Skeletal muscle tissue (tissue), 4 donors: Measurements from ENCODE around the gene HRH1. TPM values are rescaled to one million over a fixed set of nuclear protein-coding genes. Genes with fewer than 3 reads are reported as not detected.

Experiments used
- H3K27ac ChIP-seq: one replicate; pipeline ENCODE4 v1.7.0; 2013; ENCODE audit warnings: mild to moderate bottlenecking, low read depth, low read length, inconsistent platforms
- H3K27me3 ChIP-seq, 3 donors: one replicate each; pipeline ENCODE4 v1.7.0; 2013; ENCODE audit warnings: low read length in 3 of 3; ENCODE audit not compliant: control insufficient read depth in 3 of 3, insufficient read depth in 3 of 3
- H3K36me3 ChIP-seq, 3 donors: one replicate each; pipeline ENCODE4 v1.7.0; 2013; ENCODE audit warnings: low read length in 3 of 3; ENCODE audit not compliant: control insufficient read depth in 3 of 3, insufficient read depth in 3 of 3
- H3K4me1 ChIP-seq, 3 donors: one replicate each; pipeline ENCODE4 v1.7.0; 2013; ENCODE audit warnings: low read length in 3 of 3, mild to moderate bottlenecking in 3 of 3; ENCODE audit not compliant: control insufficient read depth in 3 of 3, insufficient read depth in 3 of 3
- H3K4me3 ChIP-seq, 3 donors: one replicate each; pipeline ENCODE4 v1.7.0; 2013; ENCODE audit warnings: low read length in 3 of 3
- H3K9ac ChIP-seq, 3 donors: one replicate each; pipeline ENCODE4 v1.7.0; 2013; ENCODE audit warnings: low read length in 3 of 3, mild to moderate bottlenecking in 3 of 3, moderate library complexity in 2 of 3, low read depth in 1 of 3
- H3K9me3 ChIP-seq, 3 donors: one replicate each; pipeline ENCODE4 v1.7.0; 2013; ENCODE audit warnings: low read length in 3 of 3; ENCODE audit not compliant: control insufficient read depth in 3 of 3
- total RNA-seq: library from RNA; depleted of rRNA; stranded (reverse); fragments of >200 nt; gene quantifications from one replicate; pipeline ENCODE4 v1.2.3, GENCODE V29; 2014
- donor health status: Osteomylitis.

HRH1 gene
- total RNA-seq, 1 donor from 2014 or later = 5.2 TPM

- H3K9me3 ChIP-seq = no peaks in the 10 kb centered on the region
- H3K4me1 ChIP-seq = peaks cover 0 to 3% (median 0%) of the 10 kb centered on the region in 3 donors
- no peaks in the 10 kb centered on the region for H3K36me3 ChIP-seq
- H3K4me3 ChIP-seq = no peak overlapping the region
- peaks cover 0 to 4% (median 3%) of the 10 kb centered on the region in 3 donors for H3K27me3 ChIP-seq
- H3K27ac ChIP-seq = no peak overlapping the region
- H3K9ac ChIP-seq = no peak overlapping the region
Measured at GRCh38 chr3:11230125-11230524, 75.8 kb downstream of the HRH1 start.

- no peak overlapping the region for H3K4me3 ChIP-seq
- peaks cover 0 to 8% (median 4%) of the 10 kb centered on the region in 3 donors for H3K27me3 ChIP-seq
- no peaks in the 10 kb centered on the region for H3K36me3 ChIP-seq
- H3K9me3 ChIP-seq = no peaks in the 10 kb centered on the region
- H3K4me1 ChIP-seq = peaks cover 0 to 2% (median 0%) of the 10 kb centered on the region in 3 donors
- no peak overlapping the region for H3K9ac ChIP-seq
- no peak overlapping the region for H3K27ac ChIP-seq
Measured at GRCh38 chr3:11230832-11231231, 76.5 kb downstream of the HRH1 start.

GRCh38 chr3:11235385-11235784 is 81.1 kb downstream of the HRH1 start:
- Histone ChIP-seq H3K36me3 (no peaks in the 10 kb centered on the region), H3K4me3 (no peak overlapping the region), H3K9ac (no peak overlapping the region), H3K4me1 (no peaks in the 10 kb centered on the region), H3K27me3 (peaks cover 0 to 8% (median 3%) of the 10 kb centered on the region in 3 donors), H3K9me3 (peaks cover 0 to 2% (median 0%) of the 10 kb centered on the region in 3 donors), H3K27ac (no peak overlapping the region)

- Histone ChIP-seq H3K9ac (no peak overlapping the region), H3K27ac (no peak overlapping the region)
Measured at GRCh38 chr3:11236588-11237461, 82.5 kb downstream of the HRH1 start.

GRCh38 chr3:11238060-11238459 is 83.8 kb downstream of the HRH1 start:
- no peak overlapping the region for H3K9ac ChIP-seq

More at GRCh38 chr3:11236588-11237461, 82.5 kb downstream of the HRH1 start:
- Histone ChIP-seq H3K4me1 (no peaks in the 10 kb centered on the region), H3K9me3 (peaks cover 0 to 2% (median 0%) of the 10 kb centered on the region in 3 donors), H3K4me3 (no peak overlapping the region), H3K27me3 (peaks cover 0 to 8% (median 3%) of the 10 kb centered on the region in 3 donors), H3K36me3 (no peaks in the 10 kb centered on the region)

GRCh38 chr3:11238880-11239279 is 84.6 kb downstream of the HRH1 start:
- no peak overlapping the region for H3K27ac ChIP-seq
- H3K9ac ChIP-seq = no peak overlapping the region
- H3K27me3 ChIP-seq = peaks cover 0 to 8% (median 0%) of the 10 kb centered on the region in 3 donors
- no peak overlapping the region for H3K4me3 ChIP-seq
- no peaks in the 10 kb centered on the region for H3K4me1 ChIP-seq
- H3K36me3 ChIP-seq = no peaks in the 10 kb centered on the region
- H3K9me3 ChIP-seq = peaks cover 0 to 2% (median 0%) of the 10 kb centered on the region in 3 donors

More at GRCh38 chr3:11238060-11238459, 83.8 kb downstream of the HRH1 start:
- peaks cover 0 to 8% (median 3%) of the 10 kb centered on the region in 3 donors for H3K27me3 ChIP-seq
- no peak overlapping the region for H3K27ac ChIP-seq
- H3K4me3 ChIP-seq = no peak overlapping the region
- no peaks in the 10 kb centered on the region for H3K36me3 ChIP-seq
- H3K9me3 ChIP-seq = peaks cover 0 to 2% (median 0%) of the 10 kb centered on the region in 3 donors
- H3K4me1 ChIP-seq = no peaks in the 10 kb centered on the region

GRCh38 chr3:11239796-11240195 is 85.5 kb downstream of the HRH1 start:
- no peaks in the 10 kb centered on the region for H3K4me1 ChIP-seq
- no peak overlapping the region for H3K9ac ChIP-seq
- H3K27ac ChIP-seq = no peak overlapping the region
- no peak overlapping the region for H3K4me3 ChIP-seq
- peaks cover 0 to 2% (median 0%) of the 10 kb centered on the region in 3 donors for H3K9me3 ChIP-seq
- H3K27me3 ChIP-seq = peaks cover 0 to 5% (median 2%) of the 10 kb centered on the region in 3 donors
- no peaks in the 10 kb centered on the region for H3K36me3 ChIP-seq

GRCh38 chr3:11240496-11240895 is 86.2 kb downstream of the HRH1 start:
- H3K9me3 ChIP-seq = peaks cover 0 to 2% (median 0%) of the 10 kb centered on the region in 3 donors
- H3K27me3 ChIP-seq = peaks cover 0 to 2% (median 2%) of the 10 kb centered on the region in 3 donors
- H3K4me1 ChIP-seq = no peaks in the 10 kb centered on the region
- no peak overlapping the region for H3K27ac ChIP-seq
- H3K9ac ChIP-seq = no peak overlapping the region
- no peak overlapping the region for H3K4me3 ChIP-seq
- H3K36me3 ChIP-seq = no peaks in the 10 kb centered on the region

- H3K9me3 ChIP-seq = no peaks in the 10 kb centered on the region
- H3K36me3 ChIP-seq = no peaks in the 10 kb centered on the region
- no peak overlapping the region for H3K4me3 ChIP-seq
- peaks cover 0 to 2% (median 0%) of the 10 kb centered on the region in 3 donors for H3K27me3 ChIP-seq
- no peak overlapping the region for H3K9ac ChIP-seq
- H3K27ac ChIP-seq = no peak overlapping the region
- no peaks in the 10 kb centered on the region for H3K4me1 ChIP-seq
Measured at GRCh38 chr3:11244121-11244677, 89.9 kb downstream of the HRH1 start.

- Histone ChIP-seq H3K9me3 (no peaks in the 10 kb centered on the region), H3K4me3 (no peak overlapping the region), H3K4me1 (no peaks in the 10 kb centered on the region), H3K27me3 (peaks cover 0 to 2% (median 0%) of the 10 kb centered on the region in 3 donors), H3K36me3 (no peaks in the 10 kb centered on the region), H3K27ac (no peak overlapping the region), H3K9ac (no peak overlapping the region)
Measured at GRCh38 chr3:11245276-11245675, 91.0 kb downstream of the HRH1 start.
